ENCODE results near the gene CD1C.

- no peak for TF ChIP-seq ZNF274 (IDR thresholded peaks at IDR 0.05; ENCODE audit: low read depth, low read length)
- TF ChIP-seq SUZ12 (IDR thresholded peaks at IDR 0.05; ENCODE audit: extremely low read depth, insufficient read depth, insufficient read length) = no peak
Observed at GRCh38 chr1:158329733-158330132, 40.0 kb downstream of the CD1C start.

Data from NT2/D1 (cell line).